ENCODE data around the gene VMO1.

VMO1 gene

DNA sequence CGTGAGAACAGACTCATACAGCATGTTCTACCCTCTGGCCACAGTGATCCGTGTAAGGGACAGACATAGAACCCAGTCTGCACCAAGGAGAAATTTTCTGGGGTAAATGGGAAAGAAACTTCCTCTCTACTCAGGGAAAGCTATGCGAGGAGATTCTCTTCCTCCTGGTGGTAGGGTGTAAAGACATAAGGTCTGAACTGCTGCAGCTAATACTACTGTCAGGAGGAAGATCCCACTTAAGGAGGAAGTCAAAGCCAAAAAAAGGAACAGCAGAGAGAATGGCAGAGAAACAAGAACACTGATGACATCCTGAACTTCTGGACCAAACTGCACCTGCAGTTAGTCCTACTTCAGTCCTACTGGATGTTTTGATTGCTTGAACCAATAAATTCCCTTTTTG, 21.6 kb downstream of the VMO1 start:
- no peak overlapping the region for H4K91ac ChIP-seq (ENCODE audit: low read length)
- 82% methylated on average over 3 of the region's 3 CpGs for WGBS
- no peak overlapping the region for H2AFZ ChIP-seq (ENCODE audit: low read depth, low read length)
- peaks cover 5 to 14% of the 10 kb centered on the region in 2 experiments for H3K27me3 ChIP-seq (ENCODE audit: control insufficient read depth in 1 of 2, insufficient read depth in 1 of 2, low read length in 2 of 2)
- no peak overlapping the region for H3K4me2 ChIP-seq (ENCODE audit: low read length, poor library complexity, severe bottlenecking)
- H3K14ac ChIP-seq (ENCODE audit: low read length in 2 of 2) = no peak overlapping the region
- no peak overlapping the region for H3K23ac ChIP-seq (ENCODE audit: low read length in 2 of 2)
- H2BK120ac ChIP-seq (ENCODE audit: low read depth, low read length) = no peak overlapping the region
- no peak overlapping the region for H2BK15ac ChIP-seq (ENCODE audit: low read depth, poor library complexity, severe bottlenecking)
- H3K9me3 ChIP-seq (ENCODE audit: control insufficient read depth, low read length) = no peaks in the 10 kb centered on the region
- no peak overlapping the region for H3K4me3 ChIP-seq (ENCODE audit: insufficient read depth in 1 of 2, low read depth in 1 of 2, low read length in 2 of 2)
- H3K79me1 ChIP-seq (replicated peaks; ENCODE audit: low read length, poor library complexity, severe bottlenecking) = no peaks in the 10 kb centered on the region
- H3K4me1 ChIP-seq (ENCODE audit: control insufficient read depth, insufficient read depth, low read depth, low read length) = no peaks in the 10 kb centered on the region
- no peak overlapping the region for H4K8ac ChIP-seq (ENCODE audit: low read length)
- no peak overlapping the region for H3K4ac ChIP-seq (ENCODE audit: low read depth in 1 of 2, low read length in 2 of 2)
- no peak overlapping the region for H3K9ac ChIP-seq (ENCODE audit: low read length)
- H2AK5ac ChIP-seq (ENCODE audit: low read length, severe bottlenecking) = no peak overlapping the region
- no peak for DNase-seq
- H2BK12ac ChIP-seq (ENCODE audit: low read length in 2 of 2) = no peak overlapping the region
- no peak overlapping the region for H3K18ac ChIP-seq (ENCODE audit: low read depth in 1 of 2, low read length in 2 of 2)
- H2BK5ac ChIP-seq (ENCODE audit: low read depth, low read length, poor library complexity, severe bottlenecking) = no peak overlapping the region
- no peak overlapping the region for H3K27ac ChIP-seq (ENCODE audit: low read length, poor library complexity, severe bottlenecking)
- H3K36me3 ChIP-seq (ENCODE audit: control insufficient read depth in 1 of 2, insufficient read depth in 2 of 2, low read depth in 1 of 2, low read length in 2 of 2) = no peaks in the 10 kb centered on the region

DNA sequence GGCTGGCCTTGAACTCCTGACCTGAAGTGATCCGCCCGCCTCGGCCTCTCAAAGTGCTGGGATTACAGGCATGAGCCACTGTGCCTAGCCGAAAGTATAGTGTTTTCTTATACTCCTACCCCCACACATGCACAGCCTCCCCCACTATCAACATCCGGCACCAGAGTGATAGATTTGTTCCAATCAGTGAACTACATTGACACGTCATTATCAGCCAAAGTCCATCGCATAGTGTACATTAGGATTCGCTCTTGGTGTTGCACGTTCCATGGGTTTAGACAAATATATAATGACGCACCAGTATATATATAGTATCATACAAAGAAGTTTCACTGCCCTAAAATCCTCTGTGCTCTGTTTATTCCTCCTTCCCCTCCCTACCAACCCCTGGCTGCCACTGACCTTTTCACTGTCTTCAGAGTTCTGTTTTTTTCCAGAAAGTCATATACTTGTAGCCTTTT, 26.4 kb downstream of the VMO1 start:
- 95% methylated on average over 10 of the region's 10 CpGs for WGBS
- Histone ChIP-seq H3K4me1 (ENCODE audit: control insufficient read depth, insufficient read depth, low read depth, low read length) (no peaks in the 10 kb centered on the region), H3K9me3 (ENCODE audit: control insufficient read depth, low read length) (no peaks in the 10 kb centered on the region), H3K4me3 (ENCODE audit: insufficient read depth in 1 of 2, low read depth in 1 of 2, low read length in 2 of 2) (no peak overlapping the region), H2BK15ac (ENCODE audit: low read depth, poor library complexity, severe bottlenecking) (no peak overlapping the region), H3K27me3 (ENCODE audit: control insufficient read depth in 1 of 2, insufficient read depth in 1 of 2, low read length in 2 of 2) (peaks cover 20 to 48% of the 10 kb centered on the region in 2 experiments), H3K4ac (ENCODE audit: low read depth in 1 of 2, low read length in 2 of 2) (no peak overlapping the region), H3K36me3 (ENCODE audit: control insufficient read depth in 1 of 2, insufficient read depth in 2 of 2, low read depth in 1 of 2, low read length in 2 of 2) (no peaks in the 10 kb centered on the region), H4K8ac (ENCODE audit: low read length) (no peak overlapping the region), H2BK120ac (ENCODE audit: low read depth, low read length) (no peak overlapping the region), H2BK12ac (ENCODE audit: low read length in 2 of 2) (no peak overlapping the region), H3K27ac (ENCODE audit: low read length, poor library complexity, severe bottlenecking) (no peak overlapping the region), H2AFZ (ENCODE audit: low read depth, low read length) (no peak overlapping the region), H3K79me1 (replicated peaks; ENCODE audit: low read length, poor library complexity, severe bottlenecking) (no peaks in the 10 kb centered on the region), H2BK5ac (ENCODE audit: low read depth, low read length, poor library complexity, severe bottlenecking) (no peak overlapping the region), H3K9ac (ENCODE audit: low read length) (no peak overlapping the region), H3K18ac (ENCODE audit: low read depth in 1 of 2, low read length in 2 of 2) (no peak overlapping the region), H4K91ac (ENCODE audit: low read length) (no peak overlapping the region), H3K14ac (ENCODE audit: low read length in 2 of 2) (no peak overlapping the region), H3K23ac (ENCODE audit: low read length in 2 of 2) (no peak overlapping the region), H3K4me2 (ENCODE audit: low read length, poor library complexity, severe bottlenecking) (no peak overlapping the region), H2AK5ac (ENCODE audit: low read length, severe bottlenecking) (no peak overlapping the region)
- DNase-seq = no peak

DNA sequence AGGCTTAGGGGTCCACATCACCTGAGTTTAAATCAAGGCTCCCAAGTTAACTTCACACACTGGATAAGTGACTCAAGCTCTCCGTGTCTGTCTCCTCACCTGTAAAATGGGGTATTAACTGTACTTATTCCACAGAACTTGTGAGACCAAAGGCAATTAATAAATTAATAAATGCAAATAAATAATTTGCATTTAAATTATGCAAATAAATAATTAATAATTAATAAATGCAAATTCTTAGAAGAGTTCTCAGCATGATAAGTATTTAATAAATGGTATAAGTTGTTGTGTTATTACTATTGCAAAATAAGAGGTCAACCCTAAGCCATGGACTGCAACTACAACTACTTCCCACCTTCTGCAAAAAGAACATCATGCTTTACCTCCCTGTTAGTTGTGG, 32.8 kb downstream of the VMO1 start:
- no peak overlapping the region for H2BK5ac ChIP-seq (ENCODE audit: low read depth, low read length, poor library complexity, severe bottlenecking)
- no peak overlapping the region for H3K18ac ChIP-seq (ENCODE audit: low read depth in 1 of 2, low read length in 2 of 2)
- H3K4me3 ChIP-seq (ENCODE audit: insufficient read depth in 1 of 2, low read depth in 1 of 2, low read length in 2 of 2) = no peak overlapping the region
- no peaks in the 10 kb centered on the region for H3K36me3 ChIP-seq (ENCODE audit: control insufficient read depth in 1 of 2, insufficient read depth in 2 of 2, low read depth in 1 of 2, low read length in 2 of 2)
- H2AFZ ChIP-seq (ENCODE audit: low read depth, low read length) = no peak overlapping the region
- H3K4me2 ChIP-seq (ENCODE audit: low read length, poor library complexity, severe bottlenecking) = no peak overlapping the region
- DNase-seq = no peak
- H3K9ac ChIP-seq (ENCODE audit: low read length) = no peak overlapping the region
- no peaks in the 10 kb centered on the region for H3K9me3 ChIP-seq (ENCODE audit: control insufficient read depth, low read length)
- H3K4ac ChIP-seq (ENCODE audit: low read depth in 1 of 2, low read length in 2 of 2) = no peak overlapping the region
- no peaks in the 10 kb centered on the region for H3K4me1 ChIP-seq (ENCODE audit: control insufficient read depth, insufficient read depth, low read depth, low read length)
- H4K91ac ChIP-seq (ENCODE audit: low read length) = no peak overlapping the region
- H2BK12ac ChIP-seq (ENCODE audit: low read length in 2 of 2) = no peak overlapping the region
- no peak overlapping the region for H3K23ac ChIP-seq (ENCODE audit: low read length in 2 of 2)
- H4K8ac ChIP-seq (ENCODE audit: low read length) = no peak overlapping the region
- no peak overlapping the region for H2BK120ac ChIP-seq (ENCODE audit: low read depth, low read length)
- H3K79me1 ChIP-seq (replicated peaks; ENCODE audit: low read length, poor library complexity, severe bottlenecking) = no peaks in the 10 kb centered on the region
- no peak overlapping the region for H3K14ac ChIP-seq (ENCODE audit: low read length in 2 of 2)
- H2BK15ac ChIP-seq (ENCODE audit: low read depth, poor library complexity, severe bottlenecking) = no peak overlapping the region
- peaks cover 35 to 80% of the 10 kb centered on the region in 2 experiments for H3K27me3 ChIP-seq (ENCODE audit: control insufficient read depth in 1 of 2, insufficient read depth in 1 of 2, low read length in 2 of 2)
- no peak overlapping the region for H3K27ac ChIP-seq (ENCODE audit: low read length, poor library complexity, severe bottlenecking)
- no peak overlapping the region for H2AK5ac ChIP-seq (ENCODE audit: low read length, severe bottlenecking)
- WGBS = no CpG with 5 or more reads among the region's 1 CpG

DNA sequence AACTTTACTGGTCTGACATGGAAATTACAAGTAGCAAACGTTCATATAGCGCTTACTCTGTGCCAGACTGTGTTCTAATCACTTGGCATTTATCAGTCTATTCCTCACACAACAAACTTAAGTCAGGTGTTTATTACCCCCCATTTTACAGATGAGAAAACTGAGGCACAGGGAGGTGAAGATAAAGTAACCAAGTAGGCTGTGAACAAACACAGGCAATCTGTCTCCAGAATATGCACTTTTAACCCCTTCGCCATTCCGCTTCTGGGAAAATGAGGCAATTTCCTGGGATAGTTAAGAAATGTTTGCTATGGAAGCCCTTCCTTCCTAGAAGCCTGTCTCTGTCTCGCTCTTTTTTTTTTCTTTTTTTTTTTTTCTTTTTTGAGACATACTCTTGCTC, 34.2 kb downstream of the VMO1 start:
- Histone ChIP-seq H3K9ac (ENCODE audit: low read length) (no peak overlapping the region), H3K27ac (ENCODE audit: low read length, poor library complexity, severe bottlenecking) (no peak overlapping the region), H4K91ac (ENCODE audit: low read length) (no peak overlapping the region), H2BK120ac (ENCODE audit: low read depth, low read length) (no peak overlapping the region), H3K4me2 (ENCODE audit: low read length, poor library complexity, severe bottlenecking) (no peak overlapping the region), H2AK5ac (ENCODE audit: low read length, severe bottlenecking) (no peak overlapping the region), H2BK15ac (ENCODE audit: low read depth, poor library complexity, severe bottlenecking) (no peak overlapping the region), H3K79me1 (replicated peaks; ENCODE audit: low read length, poor library complexity, severe bottlenecking) (no peaks in the 10 kb centered on the region), H3K9me3 (ENCODE audit: control insufficient read depth, low read length) (no peaks in the 10 kb centered on the region), H3K18ac (ENCODE audit: low read depth in 1 of 2, low read length in 2 of 2) (no peak overlapping the region), H3K23ac (ENCODE audit: low read length in 2 of 2) (no peak overlapping the region), H3K4me1 (ENCODE audit: control insufficient read depth, insufficient read depth, low read depth, low read length) (no peaks in the 10 kb centered on the region), H2BK12ac (ENCODE audit: low read length in 2 of 2) (no peak overlapping the region), H3K4ac (ENCODE audit: low read depth in 1 of 2, low read length in 2 of 2) (no peak overlapping the region), H3K14ac (ENCODE audit: low read length in 2 of 2) (no peak overlapping the region), H3K4me3 (ENCODE audit: insufficient read depth in 1 of 2, low read depth in 1 of 2, low read length in 2 of 2) (no peak overlapping the region), H2AFZ (ENCODE audit: low read depth, low read length) (no peak overlapping the region), H2BK5ac (ENCODE audit: low read depth, low read length, poor library complexity, severe bottlenecking) (no peak overlapping the region), H3K27me3 (ENCODE audit: control insufficient read depth in 1 of 2, insufficient read depth in 1 of 2, low read length in 2 of 2) (peaks cover 27 to 72% of the 10 kb centered on the region in 2 experiments), H4K8ac (ENCODE audit: low read length) (no peak overlapping the region), H3K36me3 (ENCODE audit: control insufficient read depth in 1 of 2, insufficient read depth in 2 of 2, low read depth in 1 of 2, low read length in 2 of 2) (no peaks in the 10 kb centered on the region)
- peak; percentile 41 for DNase-seq
- WGBS = 87% methylated on average over 4 of the region's 5 CpGs

All from mesenchymal stem cell (in vitro differentiated cells and primary cell).